ENCODE data around the gene BCL11B. TPM values are rescaled to one million over a fixed set of nuclear protein-coding genes. Genes with fewer than 3 reads are reported as not detected.

The BCL11B gene
- total RNA-seq, 4 donors from 2014 or later: under 0.01 to 1.1 (median 0.39) TPM

DNA sequence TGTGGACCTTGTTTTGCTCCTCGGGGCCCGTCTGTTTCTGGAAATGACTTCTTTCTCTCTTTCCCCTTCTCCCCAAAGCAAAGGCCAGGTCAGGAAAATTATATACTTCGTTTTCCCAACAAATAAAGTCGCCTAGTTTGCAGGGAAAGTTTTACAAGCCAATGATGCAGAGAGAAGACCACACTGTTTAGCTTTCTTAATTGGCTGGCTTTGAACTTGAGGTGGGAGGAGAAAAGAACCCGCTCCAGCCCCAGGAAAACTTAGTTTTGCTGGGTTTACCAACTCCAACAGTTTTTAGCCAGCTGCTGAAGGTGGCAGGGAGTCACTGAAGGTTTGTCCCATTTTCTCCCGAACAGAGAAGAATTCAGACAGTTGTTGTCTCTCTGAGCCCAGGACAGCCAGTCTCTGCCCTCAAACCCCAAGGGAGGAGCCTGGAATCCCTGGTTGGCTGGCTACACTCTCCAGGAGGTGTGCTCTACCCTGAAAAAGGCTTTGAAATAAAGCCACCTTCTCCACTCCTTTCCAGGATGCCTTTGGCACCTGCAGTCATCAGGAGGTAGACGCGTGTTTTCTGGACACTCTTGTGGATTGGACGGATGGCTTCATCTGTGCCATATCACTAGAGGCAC lies 24.8 kb downstream of the BCL11B start:
- Histone ChIP-seq H3K27ac (no peak overlapping the region), H3K4me1 (peaks cover 0 to 19% (median 0%) of the 10 kb centered on the region in 3 donors), H3K4me3 (no peak overlapping the region), H3K36me3 (no peaks in the 10 kb centered on the region), H3K27me3 (peaks cover 97% of the 10 kb centered on the region), H3K9me3 (no peaks in the 10 kb centered on the region)
- no peak for ATAC-seq
- TF ChIP-seq POLR2A (IDR thresholded peaks at IDR 0.05): no peak
- TF ChIP-seq, protein P1, sequence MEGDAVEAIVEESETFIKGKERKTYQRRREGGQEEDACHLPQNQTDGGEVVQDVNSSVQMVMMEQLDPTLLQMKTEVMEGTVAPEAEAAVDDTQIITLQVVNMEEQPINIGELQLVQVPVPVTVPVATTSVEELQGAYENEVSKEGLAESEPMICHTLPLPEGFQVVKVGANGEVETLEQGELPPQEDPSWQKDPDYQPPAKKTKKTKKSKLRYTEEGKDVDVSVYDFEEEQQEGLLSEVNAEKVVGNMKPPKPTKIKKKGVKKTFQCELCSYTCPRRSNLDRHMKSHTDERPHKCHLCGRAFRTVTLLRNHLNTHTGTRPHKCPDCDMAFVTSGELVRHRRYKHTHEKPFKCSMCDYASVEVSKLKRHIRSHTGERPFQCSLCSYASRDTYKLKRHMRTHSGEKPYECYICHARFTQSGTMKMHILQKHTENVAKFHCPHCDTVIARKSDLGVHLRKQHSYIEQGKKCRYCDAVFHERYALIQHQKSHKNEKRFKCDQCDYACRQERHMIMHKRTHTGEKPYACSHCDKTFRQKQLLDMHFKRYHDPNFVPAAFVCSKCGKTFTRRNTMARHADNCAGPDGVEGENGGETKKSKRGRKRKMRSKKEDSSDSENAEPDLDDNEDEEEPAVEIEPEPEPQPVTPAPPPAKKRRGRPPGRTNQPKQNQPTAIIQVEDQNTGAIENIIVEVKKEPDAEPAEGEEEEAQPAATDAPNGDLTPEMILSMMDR (IDR thresholded peaks at IDR 0.05): no peak
- no peak for TF ChIP-seq POLR2AphosphoS5 (IDR thresholded peaks at IDR 0.05)
- TF ChIP-seq EP300 (IDR thresholded peaks at IDR 0.05): no peak
- 41 to 73% methylated on average over 2 to 7 of the region's 9 CpGs for WGBS, 2 donors (ENCODE audit: low coverage in 1 of 2)

DNA sequence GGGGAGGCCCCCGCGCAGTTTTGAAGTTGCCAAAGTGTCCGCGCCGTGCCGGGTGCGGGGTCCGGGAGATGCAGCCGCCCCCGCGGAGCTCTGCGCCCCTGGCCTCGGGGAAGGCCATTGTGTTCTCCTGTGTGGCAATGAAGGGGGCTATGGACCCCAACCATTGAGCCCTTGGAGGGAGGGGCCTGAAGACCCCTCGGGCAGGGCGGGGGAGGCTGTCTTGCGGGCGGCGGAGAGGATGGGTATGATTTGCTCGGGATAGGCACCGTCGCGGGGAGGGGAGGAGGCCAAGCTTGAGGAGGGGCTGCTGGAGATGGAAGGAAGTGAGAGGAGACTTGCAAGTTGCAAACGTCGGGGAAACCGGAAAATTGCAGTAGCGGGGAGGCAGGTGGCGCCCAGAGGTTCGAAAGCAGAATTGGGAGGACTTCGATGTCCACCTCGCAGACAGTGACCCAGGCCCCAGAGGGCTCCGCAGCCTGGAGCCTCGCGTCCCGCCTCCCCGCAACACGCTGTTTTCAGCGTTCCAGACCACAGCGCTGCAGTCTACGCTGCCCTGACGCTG lies 25.4 kb downstream of the BCL11B start:
- Histone ChIP-seq H3K27ac (no peak overlapping the region), H3K4me1 (peaks cover 0 to 19% (median 0%) of the 10 kb centered on the region in 3 donors), H3K36me3 (no peaks in the 10 kb centered on the region), H3K9me3 (no peaks in the 10 kb centered on the region), H3K4me3 (peak overlapping the region in 1 of 2 donors; percentile 12), H3K27me3 (peaks cover 98% of the 10 kb centered on the region)
- TF ChIP-seq EP300 (IDR thresholded peaks at IDR 0.05) (no peak), POLR2AphosphoS5 (IDR thresholded peaks at IDR 0.05) (no peak), POLR2A (IDR thresholded peaks at IDR 0.05) (no peak)
- TF ChIP-seq, protein P1 (IDR thresholded peaks at IDR 0.05): no peak
- ATAC-seq: no peak
- 1 to 5% methylated on average over 13 to 17 of the region's 40 CpGs for WGBS, 2 donors (ENCODE audit: low coverage in 1 of 2)

DNA sequence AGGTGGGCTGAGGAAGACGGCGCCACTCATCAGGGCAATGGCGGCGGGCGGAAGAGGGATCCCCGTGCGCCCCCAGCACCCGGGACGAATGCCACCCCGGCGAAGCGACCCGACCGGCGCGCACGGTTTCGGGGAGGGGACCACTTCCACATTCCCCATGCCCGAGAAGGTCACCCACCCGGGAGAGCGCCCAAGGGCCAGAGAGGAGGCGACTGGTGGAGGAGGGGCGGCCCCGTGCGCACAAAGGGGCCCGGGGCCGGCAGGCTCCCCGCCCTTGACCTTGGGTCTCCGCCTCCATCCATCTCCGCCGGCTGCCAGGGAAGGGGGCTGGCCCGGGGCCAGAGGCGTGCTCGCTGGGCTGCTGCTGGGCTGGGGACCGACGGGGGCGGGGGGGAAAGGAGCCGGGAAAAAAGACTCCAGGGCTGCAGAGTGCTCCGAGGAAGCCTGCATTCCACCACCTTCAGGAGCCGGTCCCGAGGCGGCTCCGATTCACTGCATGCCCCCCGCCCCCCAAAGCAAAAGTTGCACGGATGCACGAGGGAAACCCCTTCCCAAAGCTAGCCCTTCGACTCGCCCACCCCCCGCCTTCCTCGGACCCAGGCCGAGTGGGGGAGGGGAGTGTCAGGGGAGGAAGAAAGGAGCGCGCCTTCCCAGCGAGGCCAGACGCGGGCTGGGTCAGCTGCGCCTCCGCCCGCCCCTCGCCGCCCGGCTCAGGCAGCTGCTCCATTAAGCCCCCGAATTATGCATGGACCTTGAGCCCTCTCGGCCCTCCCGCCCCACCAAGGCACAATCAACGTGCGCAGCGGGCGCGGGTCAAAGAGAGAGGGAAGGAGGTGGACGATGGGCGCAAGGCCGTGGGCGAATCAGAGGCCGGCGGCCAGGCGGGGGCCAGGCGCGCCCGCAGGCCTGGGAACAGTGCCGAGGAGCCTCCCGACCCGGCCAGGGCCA lies 26.2 kb downstream of the BCL11B start:
- Histone ChIP-seq H3K4me1 (peaks cover 0 to 19% (median 0%) of the 10 kb centered on the region in 3 donors), H3K27ac (no peak overlapping the region), H3K9me3 (no peaks in the 10 kb centered on the region), H3K4me3 (peak overlapping the region in 1 of 2 donors; percentile 12), H3K36me3 (no peaks in the 10 kb centered on the region), H3K27me3 (peaks cover 90% of the 10 kb centered on the region)
- no peak for ATAC-seq
- no CpG with 5 or more reads among the region's 83 CpGs for WGBS, 2 donors (ENCODE audit: low coverage in 1 of 2)
- TF ChIP-seq POLR2A (IDR thresholded peaks at IDR 0.05) (no peak), EP300 (IDR thresholded peaks at IDR 0.05) (no peak), POLR2AphosphoS5 (IDR thresholded peaks at IDR 0.05) (no peak)
- TF ChIP-seq, protein P1 (IDR thresholded peaks at IDR 0.05): no peak

DNA sequence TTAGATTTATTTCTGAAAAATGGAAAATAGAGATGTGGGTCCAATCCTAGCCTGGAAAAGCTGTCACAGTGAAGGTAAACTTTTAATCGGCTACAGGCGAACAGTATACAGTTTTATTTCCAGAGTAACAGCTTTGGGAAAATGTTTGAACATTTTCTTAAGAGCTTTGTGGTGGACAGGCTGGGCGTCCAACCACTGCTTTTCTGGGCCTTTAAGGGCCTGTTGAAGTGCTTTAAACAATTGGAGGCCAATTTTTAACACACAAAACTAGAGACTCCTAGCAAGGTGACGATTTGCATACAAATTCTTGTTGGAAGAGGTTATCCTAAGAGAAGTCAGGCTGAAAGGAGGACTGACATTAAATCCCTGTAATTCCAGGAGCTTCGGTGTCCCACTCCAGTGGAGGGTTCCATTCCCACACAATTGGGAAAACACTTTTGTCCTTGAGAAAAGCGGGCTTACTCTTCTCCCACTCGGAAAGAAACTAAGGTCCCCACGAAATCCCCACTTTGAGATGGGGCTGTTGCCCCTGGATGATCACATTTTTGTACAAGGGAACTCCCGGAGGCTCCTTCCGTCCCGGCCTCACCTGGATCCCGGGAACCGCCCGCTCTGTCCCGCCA lies 26.9 kb downstream of the BCL11B start:
- H3K36me3 ChIP-seq: no peaks in the 10 kb centered on the region
- H3K27ac ChIP-seq: no peak overlapping the region
- 60 to 63% methylated on average over 3 to 7 of the region's 15 CpGs for WGBS, 2 donors (ENCODE audit: low coverage in 1 of 2)
- peaks cover 0 to 19% (median 0%) of the 10 kb centered on the region in 3 donors for H3K4me1 ChIP-seq
- H3K27me3 ChIP-seq: peaks cover 84% of the 10 kb centered on the region
- ATAC-seq: no peak
- TF ChIP-seq EP300 (IDR thresholded peaks at IDR 0.05): no peak
- no peak for TF ChIP-seq POLR2AphosphoS5 (IDR thresholded peaks at IDR 0.05)
- TF ChIP-seq, protein P1 (IDR thresholded peaks at IDR 0.05): no peak
- no peak for TF ChIP-seq POLR2A (IDR thresholded peaks at IDR 0.05)
- H3K4me3 ChIP-seq: no peak overlapping the region
- no peaks in the 10 kb centered on the region for H3K9me3 ChIP-seq

All from gastroesophageal sphincter (tissue), 4 donors.